ENCODE data around the gene NT5DC1. TPM values are rescaled to one million over a fixed set of nuclear protein-coding genes. Genes with fewer than 3 reads are reported as not detected.

The NT5DC1 gene
- total RNA-seq, 2 experiments from 2014 or later: 31.5 to 36.3 TPM

DNA sequence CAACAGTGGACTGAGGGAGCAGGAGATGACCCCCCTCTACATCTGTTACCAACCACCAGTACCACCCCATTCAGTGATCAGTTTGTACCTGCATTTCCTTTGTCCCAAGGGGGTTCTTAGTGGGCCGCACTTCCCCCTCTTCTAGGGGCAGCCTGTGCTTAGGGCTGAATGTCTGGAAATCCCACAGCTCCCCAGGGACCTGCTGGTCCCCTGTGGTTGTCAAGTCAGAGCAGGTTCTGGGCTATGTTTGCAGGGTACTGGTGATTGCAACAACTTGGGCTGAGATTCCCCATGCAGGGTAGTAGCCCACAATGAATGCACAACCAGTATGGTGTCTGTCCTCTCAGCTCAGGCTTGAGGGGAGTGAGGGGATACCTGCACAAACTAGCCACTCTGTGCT lies 64.9 kb downstream of the NT5DC1 start:
- H3K4me1 Mint-ChIP-seq: no peaks in the 10 kb centered on the region
- no peak overlapping the region for H3K27ac Mint-ChIP-seq
- DNase-seq (no peak), ATAC-seq (ENCODE audit: low read depth) (no peak)
- POLR2A ChIA-PET: no interaction called here
- H3K4me3 Mint-ChIP-seq: no peak overlapping the region
- peaks cover 14% of the 10 kb centered on the region for H3K9me3 Mint-ChIP-seq
- peaks cover 7% of the 10 kb centered on the region for H3K36me3 Mint-ChIP-seq
- no peaks in the 10 kb centered on the region for H3K27me3 Mint-ChIP-seq

DNA sequence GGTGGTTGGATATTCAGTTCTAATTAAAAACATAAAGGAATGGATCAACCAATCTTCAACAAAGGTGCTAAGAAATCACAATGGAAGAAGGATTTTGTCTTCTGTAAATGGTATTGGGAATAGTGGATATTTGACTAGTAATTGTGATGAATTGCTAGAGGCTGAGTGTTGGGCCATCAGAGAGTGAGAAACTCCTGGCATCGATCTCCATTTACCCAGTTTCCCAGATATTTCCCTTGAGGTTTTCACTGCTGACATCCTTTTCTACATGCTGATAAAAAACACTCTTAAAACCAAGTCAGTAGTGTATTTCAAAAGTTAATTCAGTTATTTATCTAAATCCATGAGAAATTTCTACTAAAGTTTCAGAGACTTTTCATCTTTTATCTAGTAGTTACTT lies 65.7 kb downstream of the NT5DC1 start:
- DNase-seq: no peak
- H3K9me3 Mint-ChIP-seq: peaks cover 14% of the 10 kb centered on the region
- POLR2A ChIA-PET: no interaction called here

DNA sequence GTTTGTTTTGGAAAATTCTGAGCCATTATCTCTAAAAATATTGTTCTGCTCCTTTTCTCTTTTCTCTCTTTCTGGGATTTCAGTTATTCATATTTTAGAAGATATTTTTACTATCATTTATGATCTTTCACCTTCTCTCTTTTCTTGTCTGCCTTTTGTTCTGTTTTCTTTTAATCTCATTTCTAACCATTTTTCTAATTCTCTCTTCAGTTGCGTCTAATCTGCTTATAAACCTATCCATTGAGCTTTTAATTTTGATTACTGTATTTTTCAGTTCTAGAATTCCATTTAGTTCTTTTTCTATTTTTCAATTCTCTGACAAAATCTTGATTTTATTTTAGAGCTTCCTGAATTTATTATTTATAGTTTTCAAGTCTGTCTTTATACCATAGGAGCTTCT lies 67.5 kb downstream of the NT5DC1 start:
- no peaks in the 10 kb centered on the region for H3K4me1 Mint-ChIP-seq
- peaks cover 7% of the 10 kb centered on the region for H3K36me3 Mint-ChIP-seq
- no peaks in the 10 kb centered on the region for H3K27me3 Mint-ChIP-seq
- H3K9me3 Mint-ChIP-seq: peaks cover 14% of the 10 kb centered on the region
- no peak overlapping the region for H3K27ac Mint-ChIP-seq
- DNase-seq: no peak
- POLR2A ChIA-PET: no interaction called here
- no peak overlapping the region for H3K4me3 Mint-ChIP-seq
- no peak for ATAC-seq (ENCODE audit: low read depth)

More for the DNA sequence above, 65.7 kb downstream of the NT5DC1 start:
- Mint-ChIP-seq H3K4me3 (no peak overlapping the region), H3K36me3 (peaks cover 7% of the 10 kb centered on the region), H3K4me1 (no peaks in the 10 kb centered on the region), H3K27me3 (no peaks in the 10 kb centered on the region), H3K27ac (no peak overlapping the region)
- no peak for ATAC-seq (ENCODE audit: low read depth)

DNA sequence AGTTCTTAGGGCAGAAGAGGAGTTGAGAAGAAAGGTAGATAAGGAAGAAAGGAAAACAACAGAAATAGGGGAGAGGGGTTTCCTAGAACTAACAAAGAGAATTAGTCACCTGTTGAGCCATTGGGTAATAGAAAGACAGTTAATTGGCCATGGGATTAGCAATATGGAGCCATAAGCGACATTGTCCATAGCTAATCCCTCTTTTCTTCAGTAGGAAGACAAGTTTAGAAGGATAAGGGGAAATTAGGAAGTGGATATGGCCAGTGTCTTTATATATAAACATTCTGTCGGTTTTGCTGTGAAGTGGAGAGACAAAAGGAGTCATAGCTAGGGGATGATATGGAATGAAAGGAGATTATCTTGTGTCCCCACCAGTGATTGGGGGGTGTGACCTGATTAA lies 69.2 kb downstream of the NT5DC1 start:
- POLR2A ChIA-PET: no interaction called here
- Mint-ChIP-seq H3K9me3 (peaks cover 7% of the 10 kb centered on the region), H3K27me3 (no peaks in the 10 kb centered on the region), H3K27ac (no peak overlapping the region), H3K4me3 (no peak overlapping the region), H3K4me1 (no peaks in the 10 kb centered on the region), H3K36me3 (peaks cover 3% of the 10 kb centered on the region)
- ATAC-seq (ENCODE audit: low read depth) (no peak), DNase-seq (no peak)

DNA sequence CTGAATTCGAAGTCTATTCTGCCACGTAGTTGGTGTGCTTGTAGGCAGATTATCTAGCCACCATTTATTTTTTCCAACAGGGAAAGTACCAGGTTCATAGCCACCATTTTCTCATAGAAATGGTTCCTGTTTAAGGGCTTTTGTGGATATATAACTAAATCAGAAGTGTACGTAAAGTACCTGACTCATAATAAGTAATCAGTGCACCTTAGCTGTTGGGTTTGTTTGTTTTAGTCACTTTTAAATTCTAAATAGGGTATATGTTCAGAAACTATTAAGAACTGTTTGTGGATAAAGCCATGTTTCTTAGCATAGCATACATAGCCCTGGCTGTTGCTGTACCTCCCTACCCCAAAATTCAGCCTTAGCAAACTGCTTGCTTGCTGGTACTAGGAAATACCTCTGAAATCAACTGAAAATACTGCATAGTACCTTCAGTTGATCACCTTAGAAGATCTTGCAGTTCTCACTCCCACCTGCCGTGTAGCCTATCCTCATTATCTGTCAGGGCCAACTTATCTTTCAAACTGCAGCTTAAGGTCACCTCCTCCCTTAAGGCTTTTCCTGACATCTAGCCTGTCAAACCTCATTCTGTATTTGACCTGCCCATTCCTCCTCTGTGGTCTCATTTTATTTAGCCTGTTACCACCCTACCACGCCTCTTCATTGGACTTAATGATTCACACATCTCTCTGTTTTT lies 69.9 kb downstream of the NT5DC1 start:
- POLR2A ChIA-PET: no interaction called here
- DNase-seq (no peak), ATAC-seq (ENCODE audit: low read depth) (no peak)
- Mint-ChIP-seq H3K27me3 (no peaks in the 10 kb centered on the region), H3K27ac (no peak overlapping the region), H3K4me1 (no peaks in the 10 kb centered on the region), H3K9me3 (peaks cover 7% of the 10 kb centered on the region), H3K36me3 (peaks cover 7% of the 10 kb centered on the region), H3K4me3 (no peak overlapping the region)

DNA sequence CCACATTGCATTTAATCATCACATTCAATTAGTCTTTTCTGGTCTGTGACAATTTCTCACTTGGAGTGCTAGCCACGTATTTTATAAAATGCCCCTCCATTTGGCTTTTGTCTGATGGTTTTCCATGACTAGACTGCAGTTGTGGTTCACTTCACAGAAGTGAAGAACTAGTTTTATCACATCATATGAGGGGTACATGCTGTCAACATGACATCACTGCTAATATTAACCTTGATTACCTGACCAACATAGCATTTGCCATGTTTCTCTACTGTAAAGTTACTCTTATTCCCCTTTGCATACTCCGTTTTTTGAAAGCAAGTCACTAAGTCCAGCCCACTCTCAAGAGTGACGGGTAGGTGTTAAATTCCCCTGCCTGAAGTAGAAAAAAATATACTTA lies 73.3 kb downstream of the NT5DC1 start:
- DNase-seq (no peak), ATAC-seq (ENCODE audit: low read depth) (no peak)
- H3K9me3 Mint-ChIP-seq: peaks cover 10% of the 10 kb centered on the region
- POLR2A ChIA-PET: no interaction called here
- H3K4me1 Mint-ChIP-seq: no peaks in the 10 kb centered on the region
- H3K27me3 Mint-ChIP-seq: no peaks in the 10 kb centered on the region
- no peak overlapping the region for H3K27ac Mint-ChIP-seq
- H3K4me3 Mint-ChIP-seq: no peak overlapping the region
- peaks cover 9% of the 10 kb centered on the region for H3K36me3 Mint-ChIP-seq

DNA sequence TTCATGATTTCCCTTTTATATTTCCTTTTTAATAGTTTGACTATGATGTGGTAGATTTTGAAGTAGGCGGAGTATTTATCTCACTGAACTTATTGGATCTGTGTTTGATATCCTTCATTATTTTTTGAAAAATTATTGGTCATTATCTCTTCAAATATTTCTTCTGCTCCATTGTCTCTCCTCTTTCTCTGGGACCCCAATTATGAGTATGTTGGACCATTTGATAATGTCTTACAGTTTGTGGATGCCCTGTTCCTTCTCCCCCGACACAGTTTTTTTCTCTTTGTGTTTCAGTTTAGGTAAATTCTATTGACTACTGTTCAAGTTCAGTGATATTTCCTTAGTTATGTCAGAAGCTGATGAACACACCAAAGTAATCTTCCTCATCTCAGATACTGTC lies 74.7 kb downstream of the NT5DC1 start:
- ATAC-seq (ENCODE audit: low read depth): no peak
- H3K36me3 Mint-ChIP-seq: peaks cover 9% of the 10 kb centered on the region
- no peaks in the 10 kb centered on the region for H3K27me3 Mint-ChIP-seq
- no peak for DNase-seq
- POLR2A ChIA-PET: no interaction called here
- H3K9me3 Mint-ChIP-seq: peaks cover 10% of the 10 kb centered on the region
- H3K27ac Mint-ChIP-seq: no peak overlapping the region
- H3K4me3 Mint-ChIP-seq: no peak overlapping the region
- H3K4me1 Mint-ChIP-seq: no peaks in the 10 kb centered on the region

DNA sequence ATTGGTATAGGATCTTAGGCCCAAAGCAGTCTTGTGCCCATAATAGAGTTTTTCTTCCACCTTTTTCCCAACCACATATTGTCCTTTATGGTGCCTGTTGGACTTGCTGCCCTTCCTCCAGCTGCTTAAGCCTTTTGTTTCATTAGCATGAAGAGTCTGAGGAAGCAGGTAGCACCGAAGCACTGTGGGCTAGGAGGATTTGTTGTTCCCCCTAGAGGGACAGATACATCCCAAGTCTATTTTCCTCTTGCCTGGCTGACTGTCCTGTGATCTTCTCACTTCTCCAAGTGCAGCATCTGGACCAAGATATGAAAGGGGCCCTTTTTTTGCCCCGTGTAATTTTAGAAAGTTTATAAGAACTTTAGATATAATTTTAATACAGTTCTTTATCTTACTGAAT lies 75.9 kb downstream of the NT5DC1 start:
- POLR2A ChIA-PET: no interaction called here
- peaks cover 9% of the 10 kb centered on the region for H3K36me3 Mint-ChIP-seq
- no peak for ATAC-seq (ENCODE audit: low read depth)

DNA sequence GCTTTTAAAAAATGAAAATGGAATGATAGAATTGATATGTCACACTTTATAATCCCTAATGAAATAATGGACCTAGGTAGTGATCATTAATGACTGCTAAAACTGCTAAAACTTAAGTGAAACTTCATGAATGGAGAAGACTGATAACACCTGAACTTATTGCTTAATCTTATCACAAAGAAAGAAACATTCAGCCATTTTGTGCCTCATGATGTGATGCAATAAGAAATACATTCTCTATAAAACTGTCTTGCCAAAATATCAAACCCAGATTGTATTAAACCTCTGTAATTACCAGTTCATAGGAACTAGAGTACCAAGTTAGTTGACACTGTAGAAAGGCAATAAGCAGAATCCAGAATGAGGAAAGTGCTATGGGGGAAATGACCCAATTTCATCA lies 79.7 kb downstream of the NT5DC1 start:
- POLR2A ChIA-PET: no interaction called here
- H3K9me3 Mint-ChIP-seq: peaks cover 13% of the 10 kb centered on the region
- no peaks in the 10 kb centered on the region for H3K27me3 Mint-ChIP-seq
- H3K27ac Mint-ChIP-seq: no peak overlapping the region
- ATAC-seq (ENCODE audit: low read depth): no peak
- no peak overlapping the region for H3K4me3 Mint-ChIP-seq
- no peaks in the 10 kb centered on the region for H3K4me1 Mint-ChIP-seq
- no peak for DNase-seq
- H3K36me3 Mint-ChIP-seq: peaks cover 17% of the 10 kb centered on the region

More for the DNA sequence above, 75.9 kb downstream of the NT5DC1 start:
- no peak overlapping the region for H3K27ac Mint-ChIP-seq
- peaks cover 10% of the 10 kb centered on the region for H3K9me3 Mint-ChIP-seq
- no peaks in the 10 kb centered on the region for H3K27me3 Mint-ChIP-seq
- no peak for DNase-seq
- H3K4me1 Mint-ChIP-seq: no peaks in the 10 kb centered on the region
- H3K4me3 Mint-ChIP-seq: no peak overlapping the region

DNA sequence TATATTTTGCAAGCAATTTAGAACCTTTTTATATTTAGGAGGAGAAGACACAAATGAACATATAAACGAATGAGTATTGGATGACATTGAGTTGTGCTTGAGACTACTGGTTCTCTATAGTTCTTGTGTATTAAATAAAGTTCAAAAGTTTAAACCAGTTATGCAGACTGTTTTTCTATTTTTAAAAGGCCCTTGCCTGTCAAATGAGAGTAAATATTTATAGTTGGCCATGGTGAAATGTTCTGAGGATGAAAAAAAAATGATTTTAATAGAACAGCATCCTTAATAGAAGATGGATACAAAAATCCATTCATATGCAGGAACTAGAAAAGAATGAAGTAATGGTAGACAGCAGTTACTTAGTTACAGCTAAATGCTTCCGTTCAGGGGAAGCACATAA lies 88.8 kb downstream of the NT5DC1 start:
- POLR2A ChIA-PET: no interaction called here
- Mint-ChIP-seq H3K27me3 (no peaks in the 10 kb centered on the region), H3K27ac (no peak overlapping the region), H3K36me3 (peaks cover 6% of the 10 kb centered on the region), H3K4me1 (no peaks in the 10 kb centered on the region), H3K4me3 (no peak overlapping the region), H3K9me3 (peaks cover 3% of the 10 kb centered on the region)
- ATAC-seq (ENCODE audit: low read depth) (no peak), DNase-seq (no peak)

DNA sequence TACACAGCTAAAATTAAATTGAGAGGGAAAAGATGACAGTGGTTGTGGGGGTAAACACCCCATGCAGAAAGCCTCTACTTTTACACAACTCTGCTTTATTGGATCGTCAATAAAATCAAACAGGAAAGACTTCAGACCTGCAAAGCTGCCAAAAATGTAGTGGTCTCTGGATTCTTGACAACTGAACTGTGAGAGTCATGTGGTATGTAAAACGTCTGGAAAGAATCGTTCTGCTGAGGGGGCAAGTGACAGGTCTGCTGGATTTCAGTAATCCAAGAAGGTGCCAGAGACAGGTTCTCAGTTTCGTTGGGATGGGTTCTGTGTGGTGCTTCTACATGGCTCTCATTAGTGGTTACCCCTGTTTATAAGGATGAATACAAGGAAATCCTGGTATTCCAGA lies 89.9 kb downstream of the NT5DC1 start:
- Mint-ChIP-seq H3K36me3 (peaks cover 3% of the 10 kb centered on the region), H3K27me3 (no peaks in the 10 kb centered on the region), H3K4me1 (no peaks in the 10 kb centered on the region), H3K4me3 (no peak overlapping the region), H3K27ac (no peak overlapping the region), H3K9me3 (peaks cover 3% of the 10 kb centered on the region)
- DNase-seq (no peak), ATAC-seq (ENCODE audit: low read depth) (no peak)
- POLR2A ChIA-PET: no interaction called here

DNA sequence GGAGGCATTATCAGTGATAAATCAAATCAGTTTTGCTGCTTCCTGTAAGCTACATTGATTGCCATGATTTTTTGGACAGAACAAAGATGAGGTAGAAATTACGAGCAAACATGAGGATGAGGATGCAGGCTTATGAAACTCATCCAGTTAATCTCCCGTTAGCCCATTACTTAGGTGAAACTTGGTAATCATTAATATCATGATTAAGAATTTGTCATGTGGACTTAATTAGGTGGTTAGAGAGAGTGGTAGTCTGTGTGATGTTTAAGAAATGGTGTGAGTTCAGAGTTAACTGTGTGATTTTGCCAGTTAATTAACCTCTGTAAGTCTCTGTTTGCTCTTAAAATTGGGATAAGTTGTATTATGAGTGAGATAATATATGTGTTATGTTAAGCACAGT lies 91.2 kb downstream of the NT5DC1 start:
- Mint-ChIP-seq H3K36me3 (no peaks in the 10 kb centered on the region), H3K27me3 (no peaks in the 10 kb centered on the region), H3K9me3 (no peaks in the 10 kb centered on the region), H3K27ac (no peak overlapping the region), H3K4me3 (no peak overlapping the region), H3K4me1 (no peaks in the 10 kb centered on the region)
- DNase-seq (no peak), ATAC-seq (ENCODE audit: low read depth) (no peak)
- POLR2A ChIA-PET: no interaction called here

DNA sequence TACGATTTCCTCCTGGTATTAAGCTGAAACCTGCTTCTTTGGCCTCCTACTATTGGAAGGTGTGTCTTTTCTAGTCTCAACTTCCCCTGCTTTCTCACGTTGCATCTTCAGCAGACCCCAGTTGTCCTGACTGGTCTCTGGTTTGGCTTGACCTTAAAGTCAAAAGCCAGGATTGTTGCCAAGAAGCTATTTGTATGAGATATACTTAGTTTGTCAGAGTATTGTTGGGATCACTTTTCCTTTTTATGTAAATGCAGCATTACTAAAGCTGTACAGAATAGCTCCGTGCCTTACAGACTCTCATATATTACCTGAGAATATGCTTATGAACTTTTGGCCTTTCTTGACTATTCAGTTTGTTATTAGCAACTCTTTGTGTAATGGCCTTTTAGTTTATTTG lies 92.1 kb downstream of the NT5DC1 start:
- POLR2A ChIA-PET: no interaction called here
- no peaks in the 10 kb centered on the region for H3K9me3 Mint-ChIP-seq
- H3K27me3 Mint-ChIP-seq: no peaks in the 10 kb centered on the region

DNA sequence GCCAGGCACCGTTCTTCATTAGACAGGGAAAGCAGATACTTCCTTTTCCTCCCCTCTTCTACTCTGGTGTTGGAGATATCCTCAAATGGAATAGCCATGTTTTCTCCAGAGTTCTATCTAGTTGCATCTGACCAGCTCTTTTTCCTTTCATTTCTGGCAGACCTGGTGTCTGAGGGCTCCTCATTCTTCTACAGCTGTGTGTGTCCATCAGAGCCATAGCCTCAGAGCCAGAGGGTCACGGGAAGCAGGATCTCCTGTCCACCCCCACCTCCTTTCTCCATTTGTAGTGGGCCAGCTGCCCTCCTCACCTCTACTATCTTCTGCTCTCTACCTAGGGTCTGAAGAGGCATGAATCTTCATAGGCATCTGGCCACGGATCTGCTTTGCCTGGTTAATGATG lies 96.2 kb downstream of the NT5DC1 start:
- DNase-seq: no peak
- no peaks in the 10 kb centered on the region for H3K36me3 Mint-ChIP-seq
- no peaks in the 10 kb centered on the region for H3K9me3 Mint-ChIP-seq

More for the DNA sequence above, 92.1 kb downstream of the NT5DC1 start:
- no peaks in the 10 kb centered on the region for H3K4me1 Mint-ChIP-seq
- no peak for ATAC-seq (ENCODE audit: low read depth)
- no peak for DNase-seq
- H3K4me3 Mint-ChIP-seq: no peak overlapping the region
- H3K27ac Mint-ChIP-seq: no peak overlapping the region
- H3K36me3 Mint-ChIP-seq: no peaks in the 10 kb centered on the region

More for the DNA sequence above, 96.2 kb downstream of the NT5DC1 start:
- H3K4me1 Mint-ChIP-seq: peaks cover 1% of the 10 kb centered on the region
- POLR2A ChIA-PET: no interaction called here
- no peak overlapping the region for H3K4me3 Mint-ChIP-seq
- H3K27me3 Mint-ChIP-seq: no peaks in the 10 kb centered on the region
- no peak overlapping the region for H3K27ac Mint-ChIP-seq
- no peak for ATAC-seq (ENCODE audit: low read depth)
